Measurements from ENCODE around the gene PAPPA2.

Gene PAPPA2

GRCh38 chr1:176766779-176767178, 303.8 kb downstream of the PAPPA2 start:
- H2BK12ac ChIP-seq (ENCODE audit: low read length): no peak overlapping the region

DNA sequence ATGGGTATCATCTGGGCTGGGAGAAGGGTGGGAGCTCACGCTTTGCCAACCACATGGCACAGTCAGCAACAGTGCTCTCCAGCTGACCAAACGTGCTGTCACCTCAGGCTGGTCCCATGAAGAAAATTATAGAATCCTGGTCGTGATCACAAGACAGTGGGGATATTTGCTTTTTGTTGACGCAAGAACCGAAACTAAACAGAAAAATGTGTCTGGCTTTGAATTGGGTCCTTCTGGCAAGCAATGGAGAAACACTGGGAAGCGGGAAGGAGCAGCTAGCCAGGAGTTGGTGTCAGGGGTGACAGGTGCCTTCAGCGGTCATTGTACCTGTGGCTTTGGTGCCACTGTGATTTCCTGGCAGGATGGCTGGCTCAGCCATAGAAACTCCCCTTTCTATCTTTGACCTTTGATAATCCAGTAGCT, 304.8 kb downstream of the PAPPA2 start:
- Histone ChIP-seq H2AK5ac (ENCODE audit: low read length) (no peak overlapping the region), H4K8ac (ENCODE audit: low read depth, low read length) (no peak overlapping the region), H3K9me3 (ENCODE audit: insufficient read depth, low read depth, low read length) (no peaks in the 10 kb centered on the region), H3K14ac (ENCODE audit: low read length) (no peak overlapping the region), H4K91ac (ENCODE audit: low read depth, low read length) (no peak overlapping the region), H4K12ac (ENCODE audit: low read depth, low read length) (no peak overlapping the region), H3K36me3 (ENCODE audit: control insufficient read depth in 1 of 2, insufficient read depth in 2 of 2, low read length in 2 of 2) (peaks cover 2 to 3% of the 10 kb centered on the region in 2 experiments), H3K4me2 (ENCODE audit: low read length) (no peak overlapping the region), H3K79me1 (ENCODE audit: low read length) (no peaks in the 10 kb centered on the region), H3K79me2 (ENCODE audit: control insufficient read depth, insufficient read depth, low read length, poor library complexity) (no peaks in the 10 kb centered on the region), H3K4me1 (ENCODE audit: control insufficient read depth in 1 of 2, insufficient read depth in 2 of 2, low read length in 2 of 2) (no peaks in the 10 kb centered on the region), H2BK5ac (ENCODE audit: low read depth, low read length, poor library complexity) (no peak overlapping the region), H3K4ac (ENCODE audit: low read depth, low read length) (no peak overlapping the region), H2BK120ac (ENCODE audit: insufficient read depth, low read length, poor library complexity) (no peak overlapping the region), H3K18ac (ENCODE audit: low read length) (no peak overlapping the region), H3K27me3 (ENCODE audit: insufficient read depth, low read length) (no peaks in the 10 kb centered on the region), H3K23ac (ENCODE audit: low read length) (no peak overlapping the region), H2AFZ (ENCODE audit: insufficient read depth, low read length, poor library complexity) (no peak overlapping the region), H2BK12ac (ENCODE audit: low read length) (no peak overlapping the region), H3K9ac (ENCODE audit: low read length) (no peak overlapping the region), H3K4me3 (ENCODE audit: low read depth, low read length) (no peak overlapping the region), H3K27ac (ENCODE audit: low read depth, low read length) (no peak overlapping the region)
- no CpG with 5 or more reads among the region's 7 CpGs for WGBS (ENCODE audit: extremely low coverage, insufficient coverage, insufficient read length)
- no peak for DNase-seq

More at GRCh38 chr1:176766779-176767178, 303.8 kb downstream of the PAPPA2 start:
- Histone ChIP-seq H3K14ac (ENCODE audit: low read length) (no peak overlapping the region), H3K79me1 (ENCODE audit: low read length) (no peaks in the 10 kb centered on the region), H2BK5ac (ENCODE audit: low read depth, low read length, poor library complexity) (no peak overlapping the region), H3K36me3 (ENCODE audit: control insufficient read depth in 1 of 2, insufficient read depth in 2 of 2, low read length in 2 of 2) (peaks cover 2 to 3% of the 10 kb centered on the region in 2 experiments), H3K4me2 (ENCODE audit: low read length) (no peak overlapping the region), H3K18ac (ENCODE audit: low read length) (no peak overlapping the region), H3K4me1 (ENCODE audit: control insufficient read depth in 1 of 2, insufficient read depth in 2 of 2, low read length in 2 of 2) (no peaks in the 10 kb centered on the region), H3K79me2 (ENCODE audit: control insufficient read depth, insufficient read depth, low read length, poor library complexity) (no peaks in the 10 kb centered on the region), H3K4me3 (ENCODE audit: low read depth, low read length) (no peak overlapping the region), H3K27ac (ENCODE audit: low read depth, low read length) (no peak overlapping the region), H3K23ac (ENCODE audit: low read length) (no peak overlapping the region), H3K27me3 (ENCODE audit: insufficient read depth, low read length) (no peaks in the 10 kb centered on the region), H4K8ac (ENCODE audit: low read depth, low read length) (no peak overlapping the region), H2BK120ac (ENCODE audit: insufficient read depth, low read length, poor library complexity) (no peak overlapping the region), H4K12ac (ENCODE audit: low read depth, low read length) (no peak overlapping the region), H2AK5ac (ENCODE audit: low read length) (no peak overlapping the region), H4K91ac (ENCODE audit: low read depth, low read length) (no peak overlapping the region), H3K4ac (ENCODE audit: low read depth, low read length) (no peak overlapping the region), H2AFZ (ENCODE audit: insufficient read depth, low read length, poor library complexity) (no peak overlapping the region), H3K9ac (ENCODE audit: low read length) (no peak overlapping the region), H3K9me3 (ENCODE audit: insufficient read depth, low read depth, low read length) (no peaks in the 10 kb centered on the region)
- DNase-seq: no peak
- no CpG with 5 or more reads among the region's 1 CpG for WGBS (ENCODE audit: extremely low coverage, insufficient coverage, insufficient read length)

- Histone ChIP-seq H2AFZ (ENCODE audit: insufficient read depth, low read length, poor library complexity) (no peak overlapping the region), H2AK5ac (ENCODE audit: low read length) (no peak overlapping the region), H4K12ac (ENCODE audit: low read depth, low read length) (no peak overlapping the region), H2BK5ac (ENCODE audit: low read depth, low read length, poor library complexity) (no peak overlapping the region), H3K4me1 (ENCODE audit: control insufficient read depth in 1 of 2, insufficient read depth in 2 of 2, low read length in 2 of 2) (no peaks in the 10 kb centered on the region), H3K4ac (ENCODE audit: low read depth, low read length) (no peak overlapping the region), H3K79me2 (ENCODE audit: control insufficient read depth, insufficient read depth, low read length, poor library complexity) (no peaks in the 10 kb centered on the region), H4K8ac (ENCODE audit: low read depth, low read length) (no peak overlapping the region), H2BK12ac (ENCODE audit: low read length) (no peak overlapping the region), H3K79me1 (ENCODE audit: low read length) (no peaks in the 10 kb centered on the region), H3K27ac (ENCODE audit: low read depth, low read length) (no peak overlapping the region), H3K36me3 (ENCODE audit: control insufficient read depth in 1 of 2, insufficient read depth in 2 of 2, low read length in 2 of 2) (peaks cover 2 to 3% of the 10 kb centered on the region in 2 experiments), H3K9me3 (ENCODE audit: insufficient read depth, low read depth, low read length) (no peaks in the 10 kb centered on the region), H3K9ac (ENCODE audit: low read length) (no peak overlapping the region), H3K27me3 (ENCODE audit: insufficient read depth, low read length) (no peaks in the 10 kb centered on the region), H4K91ac (ENCODE audit: low read depth, low read length) (no peak overlapping the region), H3K4me3 (ENCODE audit: low read depth, low read length) (no peak overlapping the region), H3K18ac (ENCODE audit: low read length) (no peak overlapping the region), H3K23ac (ENCODE audit: low read length) (no peak overlapping the region), H3K14ac (ENCODE audit: low read length) (no peak overlapping the region), H2BK120ac (ENCODE audit: insufficient read depth, low read length, poor library complexity) (no peak overlapping the region), H3K4me2 (ENCODE audit: low read length) (no peak overlapping the region)
- DNase-seq: no peak
- WGBS (ENCODE audit: extremely low coverage, insufficient coverage, insufficient read length): no CpG with 5 or more reads among the region's 4 CpGs
Measured at GRCh38 chr1:176768532-176768931, 305.6 kb downstream of the PAPPA2 start.

GRCh38 chr1:176770066-176770465, 307.1 kb downstream of the PAPPA2 start:
- WGBS (ENCODE audit: extremely low coverage, insufficient coverage, insufficient read length): no CpG with 5 or more reads among the region's 2 CpGs
- Histone ChIP-seq H3K4me1 (ENCODE audit: control insufficient read depth in 1 of 2, insufficient read depth in 2 of 2, low read length in 2 of 2) (no peaks in the 10 kb centered on the region), H3K79me2 (ENCODE audit: control insufficient read depth, insufficient read depth, low read length, poor library complexity) (no peaks in the 10 kb centered on the region), H4K8ac (ENCODE audit: low read depth, low read length) (no peak overlapping the region), H3K4ac (ENCODE audit: low read depth, low read length) (no peak overlapping the region), H4K12ac (ENCODE audit: low read depth, low read length) (no peak overlapping the region), H3K18ac (ENCODE audit: low read length) (no peak overlapping the region), H3K4me3 (ENCODE audit: low read depth, low read length) (no peak overlapping the region), H3K23ac (ENCODE audit: low read length) (no peak overlapping the region), H2AK5ac (ENCODE audit: low read length) (no peak overlapping the region), H3K79me1 (ENCODE audit: low read length) (no peaks in the 10 kb centered on the region), H2BK5ac (ENCODE audit: low read depth, low read length, poor library complexity) (no peak overlapping the region), H3K27me3 (ENCODE audit: insufficient read depth, low read length) (no peaks in the 10 kb centered on the region), H2AFZ (ENCODE audit: insufficient read depth, low read length, poor library complexity) (no peak overlapping the region), H3K9me3 (ENCODE audit: insufficient read depth, low read depth, low read length) (no peaks in the 10 kb centered on the region), H3K14ac (ENCODE audit: low read length) (no peak overlapping the region), H3K4me2 (ENCODE audit: low read length) (no peak overlapping the region), H3K9ac (ENCODE audit: low read length) (no peak overlapping the region), H4K91ac (ENCODE audit: low read depth, low read length) (no peak overlapping the region), H3K27ac (ENCODE audit: low read depth, low read length) (no peak overlapping the region), H3K36me3 (ENCODE audit: control insufficient read depth in 1 of 2, insufficient read depth in 2 of 2, low read length in 2 of 2) (peaks cover 2 to 3% of the 10 kb centered on the region in 2 experiments), H2BK120ac (ENCODE audit: insufficient read depth, low read length, poor library complexity) (no peak overlapping the region), H2BK12ac (ENCODE audit: low read length) (no peak overlapping the region)
- peak in 1 of 2 donors; percentile 50 for DNase-seq

All from trophoblast cell (in vitro differentiated cells and primary cell).